Left hindlimb (tissue), 1 donor: ENCODE data around the gene BDKRB1.

Experiments used
- DNase-seq: peaks from one replicate; pipeline ENCODE4 v3.0.0-alpha.2; 2018

BDKRB1 gene

GRCh38 chr14:96255501-96256366, at the start of gene BDKRB1:
BDKRB1 (plus strand) TSS chr14:96256210; CDS start chr14:96263683, 7,473 bp downstream.
- no peak for DNase-seq

GRCh38 chr14:96206461-96206860, 49.5 kb upstream of the BDKRB1 start:
- DNase-seq = peak; percentile 16

- DNase-seq = no peak
These were observed 48.3 kb upstream of the BDKRB1 start for GRCh38 chr14:96207686-96208085.

GRCh38 chr14:96208739-96209138, 47.3 kb upstream of the BDKRB1 start:
- DNase-seq = peak; percentile 0

GRCh38 chr14:96212140-96212539, 43.9 kb upstream of the BDKRB1 start:
- DNase-seq = no peak

GRCh38 chr14:96212896-96213295, 43.1 kb upstream of the BDKRB1 start:
- peak; percentile 1 for DNase-seq

- peak; percentile 30 for DNase-seq
These were observed 42.0 kb upstream of the BDKRB1 start for GRCh38 chr14:96213871-96214465.

- no peak for DNase-seq
These were observed 41.2 kb upstream of the BDKRB1 start for GRCh38 chr14:96214793-96215192.

GRCh38 chr14:96215452-96216244, 40.4 kb upstream of the BDKRB1 start:
- peak; percentile 12 for DNase-seq

GRCh38 chr14:96216627-96217026, 39.4 kb upstream of the BDKRB1 start:
- DNase-seq = no peak

GRCh38 chr14:96217376-96217913, 38.6 kb upstream of the BDKRB1 start:
- no peak for DNase-seq

- DNase-seq = peak; percentile 4
These were observed 34.8 kb upstream of the BDKRB1 start for GRCh38 chr14:96221109-96221650.

- DNase-seq = no peak
These were observed 34.2 kb upstream of the BDKRB1 start for GRCh38 chr14:96221841-96222240.

GRCh38 chr14:96224480-96225096, 31.4 kb upstream of the BDKRB1 start:
- no peak for DNase-seq

GRCh38 chr14:96225213-96225612, 30.8 kb upstream of the BDKRB1 start:
- DNase-seq = no peak

GRCh38 chr14:96225745-96226151, 30.3 kb upstream of the BDKRB1 start:
- DNase-seq = peak; percentile 77

- DNase-seq = no peak
These were observed 28.6 kb upstream of the BDKRB1 start for GRCh38 chr14:96227428-96227827.

- no peak for DNase-seq
These were observed 26.7 kb upstream of the BDKRB1 start for GRCh38 chr14:96229315-96229714.

- DNase-seq = no peak
These were observed 25.0 kb upstream of the BDKRB1 start for GRCh38 chr14:96231056-96231455.

GRCh38 chr14:96231526-96232130, 24.4 kb upstream of the BDKRB1 start:
- DNase-seq = no peak

GRCh38 chr14:96232506-96232905, 23.5 kb upstream of the BDKRB1 start:
- DNase-seq = no peak

- DNase-seq = no peak
These were observed 22.3 kb upstream of the BDKRB1 start for GRCh38 chr14:96233661-96234060.
